Sciatic nerve (tissue), 2 donors: ENCODE measurements around the gene SPOCK1. TPM values are rescaled to one million over a fixed set of nuclear protein-coding genes. Genes with fewer than 3 reads are reported as not detected.

ENCODE experiments used
- ATAC-seq: fragments of 200-7000 bp; cut with Tn5 transposase; one replicate; pipeline ENCODE4 v1.9.1; 2020; ENCODE audit warnings: mild to moderate bottlenecking, moderate library complexity
- DNase-seq: peaks from one replicate; pipeline ENCODE4 v3.0.0-alpha.2; 2020; ENCODE audit warnings: low spot score
- intact Hi-C: fragments of 100-400 bp; cut with DNase I; formaldehyde crosslinking; loops from one replicate; pipeline ENCODE4 v1.14.2; 2022
- total RNA-seq: library from RNA; stranded (reverse); fragmentation: NEBNext Ultra II Directional; extraction: Animal tissue kit (Norgen Biotek cat#: 25700); gene quantifications from one replicate; pipeline ENCODE4 v1.2.1, GENCODE V29; 2021
- donor health status: DM: no; HTN: no; CAD: no.
- donor health status: DM: no; HTN: no; CAD: no.

The SPOCK1 gene
- total RNA-seq, 1 donor from 2014 or later, result 52.4 TPM

GRCh38 chr5:137345396-137345795, 153.7 kb downstream of the SPOCK1 start:
- DNase-seq (no peak), ATAC-seq (no peak)
- intact Hi-C loops, result no loop called here

- intact Hi-C loops, result no loop called here
- no peak for ATAC-seq
- no peak for DNase-seq
Measured at GRCh38 chr5:137344723-137345322, 154.3 kb downstream of the SPOCK1 start.

GRCh38 chr5:137344021-137344420, 155.1 kb downstream of the SPOCK1 start:
- intact Hi-C loops, result no loop called here
- ATAC-seq (no peak), DNase-seq (no peak)

GRCh38 chr5:137342764-137343163, 156.4 kb downstream of the SPOCK1 start:
- ATAC-seq, result no peak
- DNase-seq, result no peak
- intact Hi-C loops, result no loop called here

GRCh38 chr5:137341831-137342230, 157.3 kb downstream of the SPOCK1 start:
- ATAC-seq (no peak), DNase-seq (no peak)
- intact Hi-C loops, result no loop called here

- DNase-seq (no peak), ATAC-seq (no peak)
- intact Hi-C loops, result no loop called here
Measured at GRCh38 chr5:137340881-137341280, 158.2 kb downstream of the SPOCK1 start.

- no peak for ATAC-seq
- intact Hi-C loops, result no loop called here
Measured at GRCh38 chr5:137336565-137337120, 162.5 kb downstream of the SPOCK1 start.

GRCh38 chr5:137336161-137336560, 163.0 kb downstream of the SPOCK1 start:
- intact Hi-C loops, result no loop called here
- DNase-seq (no peak), ATAC-seq (no peak)

More at GRCh38 chr5:137336565-137337120, 162.5 kb downstream of the SPOCK1 start:
- no peak for DNase-seq

- intact Hi-C loops, result no loop called here
- ATAC-seq, result no peak
- DNase-seq, result no peak
Measured at GRCh38 chr5:137335493-137335892, 163.6 kb downstream of the SPOCK1 start.

- intact Hi-C loops, result no loop called here
- DNase-seq, result no peak
- no peak for ATAC-seq
Measured at GRCh38 chr5:137333928-137334327, 165.2 kb downstream of the SPOCK1 start.

- DNase-seq (no peak), ATAC-seq (no peak)
- intact Hi-C loops, result no loop called here
Measured at GRCh38 chr5:137333475-137333874, 165.7 kb downstream of the SPOCK1 start.

- ATAC-seq (no peak), DNase-seq (no peak)
- intact Hi-C loops, result no loop called here
Measured at GRCh38 chr5:137332296-137332695, 166.8 kb downstream of the SPOCK1 start.

- no peak for DNase-seq
- intact Hi-C loops, result no loop called here
Measured at GRCh38 chr5:137329586-137330296, 169.4 kb downstream of the SPOCK1 start.

GRCh38 chr5:137328991-137329390, 170.1 kb downstream of the SPOCK1 start:
- ATAC-seq, result no peak
- intact Hi-C loops, result no loop called here
- DNase-seq, result no peak

More at GRCh38 chr5:137329586-137330296, 169.4 kb downstream of the SPOCK1 start:
- ATAC-seq, result no peak

- DNase-seq, result no peak
- intact Hi-C loops, result no loop called here
- ATAC-seq, result no peak
Measured at GRCh38 chr5:137328463-137328862, 170.7 kb downstream of the SPOCK1 start.

- no peak for DNase-seq
- intact Hi-C loops, result no loop called here
- no peak for ATAC-seq
Measured at GRCh38 chr5:137325721-137326120, 173.4 kb downstream of the SPOCK1 start.

GRCh38 chr5:137320056-137321045, 178.8 kb downstream of the SPOCK1 start:
- DNase-seq (no peak), ATAC-seq (no peak)
- intact Hi-C loops, result no loop called here

GRCh38 chr5:137318027-137318426, 181.1 kb downstream of the SPOCK1 start:
- intact Hi-C loops, result loop anchor here (10.0 kb wide), 1 partner anchor 187 kb away; no protein-coding TSS in a partner anchor
- no peak for DNase-seq
- no peak for ATAC-seq

- no peak for DNase-seq
- intact Hi-C loops, result loop anchor here (10.0 kb wide), 1 partner anchor 188 kb away; no protein-coding TSS in a partner anchor
- ATAC-seq, result peak; percentile 58
Measured at GRCh38 chr5:137316346-137316736, 182.8 kb downstream of the SPOCK1 start.
